K562 (cell line): ENCODE data around the gene PYGL.

Experiments used
- CCNT2 ChIP-seq: IDR thresholded peaks from 2 replicates; pipeline ENCODE4 v1.6.1; 2011; ENCODE audit warnings: borderline replicate concordance, low read depth, mild to moderate bottlenecking, moderate library complexity, mixed read lengths, low read length; ENCODE audit not compliant: insufficient read length; ENCODE audit errors: extremely low read depth
- CTCF ChIP-seq, 3 experiments: IDR thresholded peaks in 2 of 3; conservative IDR thresholded peaks in 1 of 3; 2 replicates each; pipeline ENCODE4 v1.5.1; 2011 to 2012; ENCODE audit warnings: low read length in 3 of 3, mild to moderate bottlenecking in 3 of 3, control low read depth in 2 of 3, improper control_type of control experiment in 1 of 3, inconsistent platforms in 1 of 3, low read depth in 1 of 3, mixed read lengths in 1 of 3, moderate library complexity in 1 of 3; ENCODE audit not compliant: insufficient read depth in 2 of 3
- E2F1 ChIP-seq: sonication (generic); formaldehyde crosslinking; IDR thresholded peaks from 2 replicates; pipeline ENCODE4 v1.8.1; 2023; ENCODE audit warnings: mild to moderate bottlenecking, missing genetic modification reagents, moderate library complexity
- FOXO4 ChIP-seq: fragments of 450-650 bp; formaldehyde crosslinking; IDR thresholded peaks from 2 replicates; pipeline ENCODE4 v1.4.0; 2020; ENCODE audit warnings: mild to moderate bottlenecking, moderate library complexity
- MEIS2 ChIP-seq: fragments of 450-650 bp; IDR thresholded peaks from 2 replicates; pipeline ENCODE4 v1.6.1; 2014; ENCODE audit warnings: mild to moderate bottlenecking; ENCODE audit not compliant: partially characterized antibody
- ZNF12 ChIP-seq: sonication (generic); formaldehyde crosslinking; IDR thresholded peaks from 2 replicates; pipeline ENCODE4 v1.4.0; 2020; ENCODE audit warnings: mild to moderate bottlenecking, missing genetic modification reagents
- ZNF280B ChIP-seq: fragments of 250-450 bp; sonication (Bioruptor Pico); IDR thresholded peaks from 2 replicates; pipeline ENCODE4 v1.5.1; 2021; ENCODE audit warnings: mild to moderate bottlenecking

GRCh38 chr14:50864237-50864636 is 80.0 kb downstream of the PYGL start:
- TF ChIP-seq ZNF12 (CRISPR knock-in tag) (no peak), CCNT2 (no peak), ZNF280B (CRISPR knock-in tag) (no peak), MEIS2 (no peak), CTCF (IDR thresholded peaks at IDR 0.05 in 2 of 3, conservative IDR thresholded peaks at IDR 0.05 in 1 of 3; ENCODE audit: insufficient read depth in 2 of 3, low read depth in 1 of 3, low read length in 3 of 3) (no peak), FOXO4 (CRISPR knock-in tag) (no peak), E2F1 (CRISPR knock-in tag) (no peak)
